MM.1S (cell line): ENCODE data around the gene SZT2.

ENCODE experiments used
- DNase-seq: peaks from one replicate; pipeline ENCODE4 v3.0.0-alpha.2; 2015
- H2AFZ ChIP-seq: fragments of 300-600 bp; sonication (generic); 2 replicates; pipeline ENCODE4 v1.6.0; 2016; ENCODE audit warnings: antibody characterized with exemption, low read length
- H3F3A ChIP-seq: fragments of 300-600 bp; sonication (generic); 2 replicates; pipeline ENCODE4 v1.6.1; 2016; ENCODE audit warnings: mild to moderate bottlenecking, antibody characterized with exemption, low read length, moderate library complexity, mixed read lengths; ENCODE audit not compliant: insufficient read depth
- H3K27ac ChIP-seq: fragments of 300-600 bp; sonication (generic); 2 replicates; pipeline ENCODE4 v1.5.1; 2016; ENCODE audit warnings: mild to moderate bottlenecking, low read length
- H3K27me3 ChIP-seq: fragments of 300-600 bp; sonication (generic); replicated peaks from 2 replicates; pipeline ENCODE4 v1.6.0; 2016; ENCODE audit warnings: low read length; ENCODE audit not compliant: insufficient read depth
- H3K36me3 ChIP-seq: fragments of 300-600 bp; sonication (generic); replicated peaks from 2 replicates; pipeline ENCODE4 v1.6.1; 2016; ENCODE audit warnings: mild to moderate bottlenecking, low read length, mixed read lengths; ENCODE audit not compliant: insufficient read depth
- H3K4me1 ChIP-seq: fragments of 300-600 bp; sonication (generic); 2 replicates; pipeline ENCODE4 v1.6.1; 2016; ENCODE audit warnings: low read length, mixed read lengths
- H3K4me2 ChIP-seq: fragments of 300-600 bp; sonication (generic); 2 replicates; pipeline ENCODE4 v1.6.0; 2016; ENCODE audit warnings: low read depth, low read length
- H3K4me3 ChIP-seq: fragments of 300-600 bp; sonication (generic); 2 replicates; pipeline ENCODE4 v1.5.1; 2016; ENCODE audit warnings: low read length, mixed read lengths
- H3K79me2 ChIP-seq: fragments of 300-600 bp; sonication (generic); 2 replicates; pipeline ENCODE4 v1.6.1; 2016; ENCODE audit warnings: mixed run types, low read length, mixed read lengths
- H3K9ac ChIP-seq: fragments of 300-600 bp; sonication (generic); 2 replicates; pipeline ENCODE4 v1.6.1; 2016; ENCODE audit warnings: low read length, mixed read lengths
- H3K9me2 ChIP-seq: fragments of 300-600 bp; sonication (generic); replicated peaks from 2 replicates; pipeline ENCODE4 v1.6.1; 2016; ENCODE audit warnings: mild to moderate bottlenecking, low read length, mixed read lengths; ENCODE audit not compliant: insufficient read depth
- H3K9me3 ChIP-seq: fragments of 300-600 bp; sonication (generic); replicated peaks from 2 replicates; pipeline ENCODE4 v1.6.1; 2016; ENCODE audit warnings: mild to moderate bottlenecking, low read length, mixed read lengths; ENCODE audit not compliant: insufficient read depth
- H4K20me1 ChIP-seq: fragments of 300-600 bp; sonication (generic); 2 replicates; pipeline ENCODE4 v1.6.1; 2016; ENCODE audit warnings: mild to moderate bottlenecking, low read length, moderate library complexity, mixed read lengths; ENCODE audit not compliant: insufficient read depth
- CTCF ChIP-seq: fragments of 300-600 bp; sonication (generic); IDR thresholded peaks from 2 replicates; pipeline ENCODE4 v1.5.1; 2016; ENCODE audit warnings: antibody characterized with exemption, low read length, mixed read lengths
- EZH2 ChIP-seq: fragments of 300-600 bp; sonication (generic); optimal IDR thresholded peaks from 2 replicates; pipeline ENCODE3; 2017; ENCODE audit warnings: low read depth, mild to moderate bottlenecking, antibody characterized with exemption, low read length, mixed read lengths
- EZH2phosphoT487 ChIP-seq: fragments of 300-600 bp; sonication (generic); IDR thresholded peaks from 2 replicates; pipeline ENCODE4 v1.6.1; 2018; ENCODE audit warnings: antibody characterized with exemption, low read length

SZT2 gene

GRCh38 chr1:43366179-43366578 lies 23.5 kb upstream of the SZT2 start:
- Histone ChIP-seq H3K27me3 (no peaks in the 10 kb centered on the region), H3K79me2 (peaks cover 46% of the 10 kb centered on the region), H3K4me1 (peaks cover 16% of the 10 kb centered on the region), H3K27ac (no peak overlapping the region), H3K9ac (peak overlapping the region; percentile 87; the same call in 1 of the 2 replicates), H3F3A (peaks cover 41% of the 10 kb centered on the region), H3K4me3 (no peak overlapping the region; the same call in 1 of the 2 replicates), H3K36me3 (peaks cover 9% of the 10 kb centered on the region), H2AFZ (no peak overlapping the region), H3K4me2 (peak overlapping the region; percentile 99), H3K9me2 (no peaks in the 10 kb centered on the region), H4K20me1 (no peaks in the 10 kb centered on the region), H3K9me3 (no peaks in the 10 kb centered on the region)
- TF ChIP-seq CTCF (no peak), EZH2 (no peak), EZH2phosphoT487 (no peak)
- no peak for DNase-seq

DNA sequence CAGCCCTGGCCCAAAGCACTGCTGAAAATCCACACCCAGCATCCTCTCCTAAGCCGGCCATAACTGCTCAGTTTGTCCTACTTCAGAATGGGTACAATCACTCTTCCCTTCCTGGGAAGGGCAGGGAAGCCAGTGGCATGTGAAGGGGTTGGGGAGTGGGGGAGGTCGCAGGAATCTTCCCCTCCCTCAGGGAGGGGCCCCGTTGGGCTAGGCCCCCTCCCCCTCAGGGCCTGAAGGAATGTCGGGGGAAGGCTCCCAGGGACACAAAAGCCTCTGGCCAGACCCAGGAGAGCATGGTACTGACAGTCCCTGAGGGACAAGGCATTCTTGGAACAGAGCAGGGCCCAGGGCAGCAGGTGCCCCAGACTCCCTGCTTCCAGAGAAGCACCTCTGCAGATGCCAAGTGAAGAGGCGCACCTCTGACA lies 23.1 kb upstream of the SZT2 start:
- peak overlapping the region; percentile 87 for H3K9ac ChIP-seq
- DNase-seq: no peak
- no peaks in the 10 kb centered on the region for H3K9me3 ChIP-seq
- peaks cover 6% of the 10 kb centered on the region for H3K36me3 ChIP-seq
- H2AFZ ChIP-seq: no peak overlapping the region
- H3K9me2 ChIP-seq: no peaks in the 10 kb centered on the region
- peak overlapping the region; percentile 88 for H3K4me3 ChIP-seq
- H3F3A ChIP-seq: peaks cover 37% of the 10 kb centered on the region
- no peaks in the 10 kb centered on the region for H4K20me1 ChIP-seq
- H3K4me1 ChIP-seq: peaks cover 12% of the 10 kb centered on the region
- peaks cover 42% of the 10 kb centered on the region for H3K79me2 ChIP-seq
- H3K27ac ChIP-seq: no peak overlapping the region
- H3K27me3 ChIP-seq: no peaks in the 10 kb centered on the region
- H3K4me2 ChIP-seq: peak overlapping the region; percentile 99
- TF ChIP-seq EZH2 (no peak), EZH2phosphoT487 (no peak), CTCF (no peak)

DNA sequence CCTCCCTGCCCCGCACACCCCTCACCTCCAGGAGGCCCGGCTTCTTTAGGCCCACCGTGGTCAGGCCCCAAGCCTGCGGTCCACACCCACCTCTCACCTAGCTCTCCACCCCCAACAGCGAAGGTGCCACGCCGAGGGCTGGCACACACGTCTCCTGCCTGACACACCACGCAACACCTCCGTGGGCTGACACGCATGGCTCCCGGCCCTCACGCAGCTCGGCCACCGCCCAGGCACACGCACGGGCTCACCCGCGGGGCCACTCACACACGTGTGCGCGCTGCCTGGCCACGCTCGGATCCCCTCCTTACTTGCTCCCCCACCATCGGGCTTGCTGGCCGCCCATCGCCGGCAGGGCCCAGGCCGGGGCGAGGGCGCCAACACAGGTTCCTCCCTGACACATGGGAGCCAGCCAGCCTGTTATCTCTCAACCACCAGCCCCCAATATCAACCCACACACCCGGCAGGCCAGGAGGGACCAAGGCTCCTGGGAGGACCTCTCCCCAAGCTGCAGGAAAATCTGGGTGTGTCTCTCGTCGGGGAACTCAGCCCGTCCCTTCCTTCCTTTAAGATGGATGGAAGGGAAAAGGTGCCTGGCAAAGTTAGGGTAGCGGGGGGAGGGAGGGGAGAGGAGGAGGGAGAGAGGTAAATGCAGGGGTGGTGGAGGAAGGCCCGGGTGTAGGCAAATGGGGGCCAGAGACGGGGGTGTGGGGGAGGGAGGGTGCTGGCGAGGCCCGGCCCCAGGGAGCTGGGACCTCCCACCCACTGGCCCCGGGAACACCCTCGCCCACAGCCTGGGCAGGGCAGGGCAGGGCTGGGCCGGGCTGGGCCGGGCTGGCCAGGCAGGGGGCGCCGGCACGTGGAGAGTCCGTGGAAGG lies 22.4 kb upstream of the SZT2 start:
- Histone ChIP-seq H2AFZ (peak overlapping the region; percentile 78), H3K9me2 (no peaks in the 10 kb centered on the region), H3K9me3 (no peaks in the 10 kb centered on the region), H3F3A (peaks cover 30% of the 10 kb centered on the region), H3K9ac (peak overlapping the region; percentile 87), H3K4me1 (peaks cover 12% of the 10 kb centered on the region), H3K4me3 (peak overlapping the region; percentile 88), H3K79me2 (peaks cover 37% of the 10 kb centered on the region), H3K4me2 (peak overlapping the region; percentile 99), H3K27me3 (no peaks in the 10 kb centered on the region), H3K27ac (peak overlapping the region; percentile 65), H3K36me3 (no peaks in the 10 kb centered on the region), H4K20me1 (no peaks in the 10 kb centered on the region)
- peak; percentile 7 for DNase-seq
- no peak for TF ChIP-seq EZH2phosphoT487
- no peak for TF ChIP-seq EZH2
- no peak for TF ChIP-seq CTCF
